GM12878 (cell line): ENCODE data around the gene VAT1. TPM values are rescaled to one million over a fixed set of nuclear protein-coding genes. Genes with fewer than 3 reads are reported as not detected.
A peak's percentile ranks its signal among the peaks of the same experiment; 100 is the strongest.

Source experiments
- BRCA1 ChIP-seq: IDR thresholded peaks from 2 replicates; pipeline ENCODE4 v1.6.1; 2011; ENCODE audit warnings: low read depth, low read length, improper control_type of control experiment
- CEBPB ChIP-seq, 2 experiments: fragments of 150-350 bp in 1 of 2; IDR thresholded peaks; 2 replicates each; pipeline ENCODE4 v1.6.1; 2012 to 2014; ENCODE audit warnings: low read depth in 2 of 2, low read length in 2 of 2, borderline replicate concordance in 1 of 2, inconsistent platforms in 1 of 2
- CREM ChIP-seq: IDR thresholded peaks from 2 replicates; pipeline ENCODE4 v1.6.1; 2014; ENCODE audit warnings: antibody characterized with exemption, low read depth
- DPF2 ChIP-seq: fragments of 450-650 bp; IDR thresholded peaks from 2 replicates; pipeline ENCODE4 v1.6.1; 2017; ENCODE audit warnings: mild to moderate bottlenecking
- GABPA ChIP-seq: IDR thresholded peaks from 2 replicates; pipeline ENCODE4 v1.6.1; 2014; ENCODE audit warnings: antibody characterized with exemption, low read depth, mild to moderate bottlenecking, inconsistent platforms
- IKZF2 ChIP-seq, 2 experiments: fragments of 450-650 bp; IDR thresholded peaks; 2 replicates each; pipeline ENCODE4 v1.6.1; 2017; ENCODE audit warnings: mild to moderate bottlenecking in 2 of 2, moderate library complexity in 2 of 2
- MEF2A ChIP-seq: IDR thresholded peaks from 2 replicates; pipeline ENCODE4 v1.6.1; 2011; ENCODE audit warnings: low read depth, mild to moderate bottlenecking, low read length, moderate library complexity; ENCODE audit not compliant: insufficient read depth
- NFXL1 ChIP-seq: fragments of 450-650 bp; IDR thresholded peaks from 2 replicates; pipeline ENCODE4 v1.6.1; 2017; ENCODE audit warnings: antibody characterized with exemption, mild to moderate bottlenecking, borderline replicate concordance
- NR2F1 ChIP-seq: fragments of 450-650 bp; conservative IDR thresholded peaks from 2 replicates; pipeline ENCODE4 v1.6.1; 2017; ENCODE audit warnings: mild to moderate bottlenecking
- NRF1 ChIP-seq: conservative IDR thresholded peaks from 2 replicates; pipeline ENCODE4 v1.6.1; 2011; ENCODE audit warnings: mild to moderate bottlenecking, low read depth, low read length, improper control_type of control experiment
- PAX5 ChIP-seq: IDR thresholded peaks from 2 replicates; pipeline ENCODE4 v1.6.1; 2011; ENCODE audit warnings: low read depth, low read length, borderline replicate concordance
- SIX5 ChIP-seq: IDR thresholded peaks from 2 replicates; pipeline ENCODE4 v1.6.1; 2011; ENCODE audit warnings: mild to moderate bottlenecking, low read depth, low read length, moderate library complexity; ENCODE audit not compliant: severe bottlenecking
- STAT3 ChIP-seq: IDR thresholded peaks from 2 replicates; pipeline ENCODE4 v1.6.1; 2011; ENCODE audit warnings: low read depth, low read length, improper control_type of control experiment
- TARDBP ChIP-seq: IDR thresholded peaks from 2 replicates; pipeline ENCODE4 v1.6.1; 2016; ENCODE audit warnings: borderline replicate concordance
- TCF3 ChIP-seq: IDR thresholded peaks from 2 replicates; pipeline ENCODE4 v1.6.1; 2012; ENCODE audit warnings: low read depth, mild to moderate bottlenecking, low read length, borderline replicate concordance; ENCODE audit not compliant: insufficient read depth
- TCF7 ChIP-seq: IDR thresholded peaks from 2 replicates; pipeline ENCODE4 v1.6.1; 2014; ENCODE audit warnings: antibody characterized with exemption, borderline replicate concordance
- ZNF622 ChIP-seq: fragments of 450-650 bp; IDR thresholded peaks from 2 replicates; pipeline ENCODE4 v1.6.1; 2017; ENCODE audit warnings: mild to moderate bottlenecking, inconsistent platforms
- polyA plus RNA-seq, 11 experiments: library from polyadenylated mRNA; depleted of rRNA in 4 of 11; unstranded in 6 of 11; stranded (reverse) in 5 of 11; fragments of >200 nt; fragmentation: Nextera tagmentation in 4 of 11; fragmentation: Illumina TruSeq in 1 of 11; extraction: Ambion mirVana in 4 of 11; extraction: Trizol in 1 of 11; gene quantifications; 1 replicate in 1 of 11; 2 replicates in 10 of 11; pipeline versions ENCODE4 v1.2.1 to v1.2.3, GENCODE V29; 2011 to 2016; ENCODE audit warnings: inconsistent platforms in 2 of 11, missing spikeins in 2 of 11, low read depth in 1 of 11
- total RNA-seq, 4 experiments: library from RNA; depleted of rRNA in 3 of 4; stranded (reverse); fragments of >200 nt in 3 of 4; fragmentation: Illumina TruSeq in 1 of 4; extraction: Trizol in 1 of 4; gene quantifications; 2 replicates each; pipeline versions ENCODE4 v1.2.1 to v1.2.3, GENCODE V29; 2013 to 2021
- TF ChIP-seq, protein P1 (sequence below): fragments of 450-650 bp; IDR thresholded peaks from 2 replicates; pipeline ENCODE4 v1.6.1; 2017; ENCODE audit warnings: antibody characterized with exemption, mild to moderate bottlenecking, moderate library complexity
- TF ChIP-seq, protein P2 (sequence below): fragments of 450-650 bp; IDR thresholded peaks from 2 replicates; pipeline ENCODE4 v1.6.1; 2016; ENCODE audit warnings: mild to moderate bottlenecking, moderate library complexity, borderline replicate concordance
- TF ChIP-seq, protein P3 (sequence below): IDR thresholded peaks from 2 replicates; pipeline ENCODE4 v1.6.1; 2012; ENCODE audit warnings: mild to moderate bottlenecking, low read depth, low read length

Gene VAT1
- total and polyA plus RNA-seq, 10 of the 15 experiments (the other 5 are each of a cell fraction or from before 2014, with no cell fraction given) = 5.0 to 19.8 (median 8.2) TPM

DNA sequence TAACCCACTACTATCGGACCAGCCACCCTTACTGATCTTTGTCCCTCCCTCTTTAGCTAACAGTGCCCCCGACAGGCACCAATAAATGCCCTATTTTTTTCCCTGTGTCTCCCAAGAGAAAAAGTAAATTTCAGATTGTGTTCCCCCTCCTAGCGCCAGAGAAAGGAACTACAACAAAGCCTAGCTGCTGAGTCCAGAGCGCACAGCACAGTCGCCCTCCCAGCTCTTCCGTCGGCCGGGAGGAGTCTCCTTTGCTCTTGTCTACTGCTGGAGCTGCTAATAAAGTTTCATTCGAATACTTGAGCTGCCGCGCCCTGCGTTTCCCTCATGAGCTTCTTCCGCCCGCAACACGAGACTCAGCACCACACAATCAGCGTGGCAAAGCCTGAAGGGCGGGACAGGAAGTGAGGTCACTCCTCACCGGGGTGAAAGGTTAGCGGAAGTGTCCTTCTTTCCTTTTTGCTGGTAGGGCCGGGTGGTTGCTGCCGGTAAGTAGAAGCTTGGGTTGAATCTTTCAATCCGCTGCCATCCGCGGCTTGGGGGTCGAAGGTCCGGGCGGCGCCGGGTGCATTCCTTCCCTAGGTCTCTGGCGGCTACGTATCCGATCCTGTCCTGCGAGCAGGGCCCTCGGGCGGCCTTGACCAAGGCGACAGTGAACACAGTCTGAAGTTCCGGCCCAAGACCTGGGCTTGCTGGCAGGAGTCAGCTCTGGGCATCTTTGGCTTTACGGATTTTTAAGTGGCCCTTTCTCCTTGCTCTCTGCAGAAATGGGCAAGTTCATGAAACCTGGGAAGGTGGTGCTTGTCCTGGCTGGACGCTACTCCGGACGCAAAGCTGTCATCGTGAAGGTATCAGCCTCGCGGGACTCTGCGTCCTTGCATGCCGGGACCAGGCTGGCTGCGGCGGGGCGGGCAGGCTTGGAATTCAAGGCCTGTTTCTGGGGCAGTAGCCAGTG lies 23.9 kb downstream of the VAT1 start, which contains the start of gene RPL27 (continued):
- TF ChIP-seq, protein P1, sequence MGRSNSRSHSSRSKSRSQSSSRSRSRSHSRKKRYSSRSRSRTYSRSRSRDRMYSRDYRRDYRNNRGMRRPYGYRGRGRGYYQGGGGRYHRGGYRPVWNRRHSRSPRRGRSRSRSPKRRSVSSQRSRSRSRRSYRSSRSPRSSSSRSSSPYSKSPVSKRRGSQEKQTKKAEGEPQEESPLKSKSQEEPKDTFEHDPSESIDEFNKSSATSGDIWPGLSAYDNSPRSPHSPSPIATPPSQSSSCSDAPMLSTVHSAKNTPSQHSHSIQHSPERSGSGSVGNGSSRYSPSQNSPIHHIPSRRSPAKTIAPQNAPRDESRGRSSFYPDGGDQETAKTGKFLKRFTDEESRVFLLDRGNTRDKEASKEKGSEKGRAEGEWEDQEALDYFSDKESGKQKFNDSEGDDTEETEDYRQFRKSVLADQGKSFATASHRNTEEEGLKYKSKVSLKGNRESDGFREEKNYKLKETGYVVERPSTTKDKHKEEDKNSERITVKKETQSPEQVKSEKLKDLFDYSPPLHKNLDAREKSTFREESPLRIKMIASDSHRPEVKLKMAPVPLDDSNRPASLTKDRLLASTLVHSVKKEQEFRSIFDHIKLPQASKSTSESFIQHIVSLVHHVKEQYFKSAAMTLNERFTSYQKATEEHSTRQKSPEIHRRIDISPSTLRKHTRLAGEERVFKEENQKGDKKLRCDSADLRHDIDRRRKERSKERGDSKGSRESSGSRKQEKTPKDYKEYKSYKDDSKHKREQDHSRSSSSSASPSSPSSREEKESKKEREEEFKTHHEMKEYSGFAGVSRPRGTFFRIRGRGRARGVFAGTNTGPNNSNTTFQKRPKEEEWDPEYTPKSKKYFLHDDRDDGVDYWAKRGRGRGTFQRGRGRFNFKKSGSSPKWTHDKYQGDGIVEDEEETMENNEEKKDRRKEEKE = no peak
- TF ChIP-seq DPF2 (0 out of 2 replicates have a peak, but pooled peaks have one; percentile 53), TARDBP (peak; percentile 100), BRCA1 (no peak), ZNF622 (no peak), PAX5 (peak; percentile 76), NFXL1 (no peak), CEBPB (IDR thresholded peaks at IDR 0.05; ENCODE audit: borderline replicate concordance in 1 of 2, low read depth in 2 of 2, low read length in 2 of 2) (no peak), SIX5 (peak; percentile 73), IKZF2 (IDR thresholded peaks at IDR 0.05) (peak; percentile 74 to 85), NR2F1 (peak; percentile 97), TCF7 (peak; percentile 80), STAT3 (no peak; the same call in 1 of the 2 replicates), GABPA (peak; percentile 97), MEF2A (peak; percentile 69; the same call in 1 of the 2 replicates), NRF1 (no peak), TCF3 (no peak), CREM (peak; percentile 97)
- TF ChIP-seq, protein P2, sequence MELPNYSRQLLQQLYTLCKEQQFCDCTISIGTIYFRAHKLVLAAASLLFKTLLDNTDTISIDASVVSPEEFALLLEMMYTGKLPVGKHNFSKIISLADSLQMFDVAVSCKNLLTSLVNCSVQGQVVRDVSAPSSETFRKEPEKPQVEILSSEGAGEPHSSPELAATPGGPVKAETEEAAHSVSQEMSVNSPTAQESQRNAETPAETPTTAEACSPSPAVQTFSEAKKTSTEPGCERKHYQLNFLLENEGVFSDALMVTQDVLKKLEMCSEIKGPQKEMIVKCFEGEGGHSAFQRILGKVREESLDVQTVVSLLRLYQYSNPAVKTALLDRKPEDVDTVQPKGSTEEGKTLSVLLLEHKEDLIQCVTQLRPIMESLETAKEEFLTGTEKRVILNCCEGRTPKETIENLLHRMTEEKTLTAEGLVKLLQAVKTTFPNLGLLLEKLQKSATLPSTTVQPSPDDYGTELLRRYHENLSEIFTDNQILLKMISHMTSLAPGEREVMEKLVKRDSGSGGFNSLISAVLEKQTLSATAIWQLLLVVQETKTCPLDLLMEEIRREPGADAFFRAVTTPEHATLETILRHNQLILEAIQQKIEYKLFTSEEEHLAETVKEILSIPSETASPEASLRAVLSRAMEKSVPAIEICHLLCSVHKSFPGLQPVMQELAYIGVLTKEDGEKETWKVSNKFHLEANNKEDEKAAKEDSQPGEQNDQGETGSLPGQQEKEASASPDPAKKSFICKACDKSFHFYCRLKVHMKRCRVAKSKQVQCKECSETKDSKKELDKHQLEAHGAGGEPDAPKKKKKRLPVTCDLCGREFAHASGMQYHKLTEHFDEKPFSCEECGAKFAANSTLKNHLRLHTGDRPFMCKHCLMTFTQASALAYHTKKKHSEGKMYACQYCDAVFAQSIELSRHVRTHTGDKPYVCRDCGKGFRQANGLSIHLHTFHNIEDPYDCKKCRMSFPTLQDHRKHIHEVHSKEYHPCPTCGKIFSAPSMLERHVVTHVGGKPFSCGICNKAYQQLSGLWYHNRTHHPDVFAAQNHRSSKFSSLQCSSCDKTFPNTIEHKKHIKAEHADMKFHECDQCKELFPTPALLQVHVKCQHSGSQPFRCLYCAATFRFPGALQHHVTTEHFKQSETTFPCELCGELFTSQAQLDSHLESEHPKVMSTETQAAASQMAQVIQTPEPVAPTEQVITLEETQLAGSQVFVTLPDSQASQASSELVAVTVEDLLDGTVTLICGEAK = peak; percentile 100
- TF ChIP-seq, protein P3, sequence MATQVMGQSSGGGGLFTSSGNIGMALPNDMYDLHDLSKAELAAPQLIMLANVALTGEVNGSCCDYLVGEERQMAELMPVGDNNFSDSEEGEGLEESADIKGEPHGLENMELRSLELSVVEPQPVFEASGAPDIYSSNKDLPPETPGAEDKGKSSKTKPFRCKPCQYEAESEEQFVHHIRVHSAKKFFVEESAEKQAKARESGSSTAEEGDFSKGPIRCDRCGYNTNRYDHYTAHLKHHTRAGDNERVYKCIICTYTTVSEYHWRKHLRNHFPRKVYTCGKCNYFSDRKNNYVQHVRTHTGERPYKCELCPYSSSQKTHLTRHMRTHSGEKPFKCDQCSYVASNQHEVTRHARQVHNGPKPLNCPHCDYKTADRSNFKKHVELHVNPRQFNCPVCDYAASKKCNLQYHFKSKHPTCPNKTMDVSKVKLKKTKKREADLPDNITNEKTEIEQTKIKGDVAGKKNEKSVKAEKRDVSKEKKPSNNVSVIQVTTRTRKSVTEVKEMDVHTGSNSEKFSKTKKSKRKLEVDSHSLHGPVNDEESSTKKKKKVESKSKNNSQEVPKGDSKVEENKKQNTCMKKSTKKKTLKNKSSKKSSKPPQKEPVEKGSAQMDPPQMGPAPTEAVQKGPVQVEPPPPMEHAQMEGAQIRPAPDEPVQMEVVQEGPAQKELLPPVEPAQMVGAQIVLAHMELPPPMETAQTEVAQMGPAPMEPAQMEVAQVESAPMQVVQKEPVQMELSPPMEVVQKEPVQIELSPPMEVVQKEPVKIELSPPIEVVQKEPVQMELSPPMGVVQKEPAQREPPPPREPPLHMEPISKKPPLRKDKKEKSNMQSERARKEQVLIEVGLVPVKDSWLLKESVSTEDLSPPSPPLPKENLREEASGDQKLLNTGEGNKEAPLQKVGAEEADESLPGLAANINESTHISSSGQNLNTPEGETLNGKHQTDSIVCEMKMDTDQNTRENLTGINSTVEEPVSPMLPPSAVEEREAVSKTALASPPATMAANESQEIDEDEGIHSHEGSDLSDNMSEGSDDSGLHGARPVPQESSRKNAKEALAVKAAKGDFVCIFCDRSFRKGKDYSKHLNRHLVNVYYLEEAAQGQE = no peak
